Transverse colon (tissue), 4 donors: ENCODE measurements around the gene VPS4B. TPM values are rescaled to one million over a fixed set of nuclear protein-coding genes. Genes with fewer than 3 reads are reported as not detected.

Source experiments
- DNase-seq: peaks from one replicate; pipeline ENCODE4 v3.0.0-alpha.2; 2019
- H3K27ac ChIP-seq, 4 donors: fragments of 200-600 bp; sonication (generic); 2 replicates each; pipeline ENCODE4 v1.5.1; 2016 to 2018; ENCODE audit warnings: inconsistent platforms in 4 of 4
- H3K27me3 ChIP-seq: fragments of 200-600 bp; sonication (generic); 2 replicates; pipeline ENCODE4 v1.5.1; 2017; ENCODE audit warnings: inconsistent platforms
- H3K36me3 ChIP-seq, 4 donors: fragments of 200-600 bp; sonication (generic); 2 replicates each; pipeline ENCODE4 v1.5.1; 2017 to 2019; ENCODE audit warnings: inconsistent platforms in 4 of 4
- H3K4me1 ChIP-seq, 4 donors: fragments of 200-600 bp; sonication (generic); 2 replicates each; pipeline ENCODE4 v1.5.1; 2017 to 2020; ENCODE audit warnings: inconsistent platforms in 4 of 4
- H3K4me3 ChIP-seq, 4 donors: fragments of 200-600 bp; sonication (generic); 1 replicate in 1 of 4; 2 replicates in 3 of 4; pipeline versions ENCODE4 v1.5.1 to v1.6.1; 2017 to 2019; ENCODE audit warnings: inconsistent platforms in 4 of 4
- H3K9me3 ChIP-seq, 2 donors: fragments of 200-600 bp; sonication (generic); 2 replicates each; pipeline ENCODE4 v1.5.1; 2017 to 2019; ENCODE audit warnings: inconsistent platforms in 2 of 2
- EP300 ChIP-seq: sonication (generic); formaldehyde crosslinking; IDR thresholded peaks from one replicate; pipeline ENCODE4 v1.6.1; 2017; ENCODE audit warnings: antibody characterized with exemption, low read depth
- POLR2A ChIP-seq: fragments of 450-650 bp; IDR thresholded peaks from one replicate; pipeline ENCODE4 v1.6.1; 2016; ENCODE audit warnings: antibody characterized with exemption, mild to moderate bottlenecking, moderate library complexity
- POLR2AphosphoS5 ChIP-seq, 3 donors: sonication (generic); formaldehyde crosslinking; IDR thresholded peaks; one replicate each; pipeline ENCODE4 v1.6.1; 2016; ENCODE audit warnings: antibody characterized with exemption in 3 of 3
- WGBS, 2 donors: methylation state at CpG; one replicate each; pipeline ENCODE4 v1.1.5; 2018; ENCODE audit warnings: low coverage in 1 of 2; 5-methylcytosine and 5-hydroxymethylcytosine counted together
- in situ Hi-C, 4 donors: fragments of 200-750 bp; cut with MboI; loops; one replicate each; pipeline versions ENCODE4 v1.15.0 to v1.15.1; 2017; ENCODE audit warnings: low sequenced_read_pairs in 3 of 4, low pct_ligation_motif_present in 1 of 4, low pct_unique_long_range_greater_than_20kb in 1 of 4
- intact Hi-C: fragments of 100-400 bp; cut with DNase I; formaldehyde crosslinking; loops from one replicate; pipeline ENCODE4 v1.15.1; 2023; ENCODE audit warnings: low total_unique reads
- total RNA-seq, 4 donors: library from RNA; depleted of rRNA; stranded (reverse); fragments of >200 nt; gene quantifications; one replicate each; pipeline ENCODE4 v1.1.0, GENCODE V29; 2016
- TF ChIP-seq, protein P1 (sequence below), 5 experiments: fragments of 200-600 bp in 3 of 5; fragments of 450-650 bp in 2 of 5; sonication (generic) in 3 of 5; IDR thresholded peaks; 1 replicate in 2 of 5; 2 replicates in 3 of 5; pipeline ENCODE4 v1.5.1; 2016 to 2017; ENCODE audit warnings: antibody characterized with exemption in 5 of 5, inconsistent platforms in 3 of 5, mild to moderate bottlenecking in 2 of 5, moderate library complexity in 1 of 5

Gene VPS4B
- total RNA-seq, 4 donors from 2014 or later: 40.4 to 122 (median 63.3) TPM

DNA sequence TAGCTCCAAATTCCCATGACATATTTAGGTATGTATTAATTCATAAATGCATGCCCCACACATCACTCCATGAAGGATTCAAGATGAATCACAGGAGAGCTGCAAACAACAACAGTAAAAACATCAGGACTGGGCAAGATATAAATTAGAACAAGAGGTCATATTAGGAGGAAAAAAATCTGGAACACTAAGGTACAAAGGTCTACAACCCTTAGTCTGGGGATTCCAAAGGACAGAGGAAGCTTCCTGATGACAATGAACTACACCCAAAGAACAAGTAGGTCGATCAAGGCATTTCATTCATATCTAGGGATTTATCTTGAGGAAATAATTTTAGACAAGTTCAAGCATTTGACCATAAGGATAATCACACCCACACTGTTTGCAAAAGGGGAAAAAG, 14.5 kb downstream of the VPS4B start:
- no peak overlapping the region for H3K27ac ChIP-seq
- H3K4me1 ChIP-seq: peaks cover 0 to 43% (median 11%) of the 10 kb centered on the region in 4 donors
- in situ Hi-C loops: no loop called here
- DNase-seq: no peak
- WGBS, 2 donors: 36 to 56% methylated on average over 1 of the region's 1 CpG
- intact Hi-C loops: no loop called here
- H3K9me3 ChIP-seq: no peaks in the 10 kb centered on the region
- TF ChIP-seq POLR2A (no peak), POLR2AphosphoS5 (IDR thresholded peaks at IDR 0.05) (no peak), EP300 (no peak)
- TF ChIP-seq, protein P1, sequence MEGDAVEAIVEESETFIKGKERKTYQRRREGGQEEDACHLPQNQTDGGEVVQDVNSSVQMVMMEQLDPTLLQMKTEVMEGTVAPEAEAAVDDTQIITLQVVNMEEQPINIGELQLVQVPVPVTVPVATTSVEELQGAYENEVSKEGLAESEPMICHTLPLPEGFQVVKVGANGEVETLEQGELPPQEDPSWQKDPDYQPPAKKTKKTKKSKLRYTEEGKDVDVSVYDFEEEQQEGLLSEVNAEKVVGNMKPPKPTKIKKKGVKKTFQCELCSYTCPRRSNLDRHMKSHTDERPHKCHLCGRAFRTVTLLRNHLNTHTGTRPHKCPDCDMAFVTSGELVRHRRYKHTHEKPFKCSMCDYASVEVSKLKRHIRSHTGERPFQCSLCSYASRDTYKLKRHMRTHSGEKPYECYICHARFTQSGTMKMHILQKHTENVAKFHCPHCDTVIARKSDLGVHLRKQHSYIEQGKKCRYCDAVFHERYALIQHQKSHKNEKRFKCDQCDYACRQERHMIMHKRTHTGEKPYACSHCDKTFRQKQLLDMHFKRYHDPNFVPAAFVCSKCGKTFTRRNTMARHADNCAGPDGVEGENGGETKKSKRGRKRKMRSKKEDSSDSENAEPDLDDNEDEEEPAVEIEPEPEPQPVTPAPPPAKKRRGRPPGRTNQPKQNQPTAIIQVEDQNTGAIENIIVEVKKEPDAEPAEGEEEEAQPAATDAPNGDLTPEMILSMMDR (IDR thresholded peaks at IDR 0.05): no peak
- no peak overlapping the region for H3K4me3 ChIP-seq
- no peaks in the 10 kb centered on the region for H3K27me3 ChIP-seq
- H3K36me3 ChIP-seq: peaks cover 0 to 31% (median 10%) of the 10 kb centered on the region in 4 donors

DNA sequence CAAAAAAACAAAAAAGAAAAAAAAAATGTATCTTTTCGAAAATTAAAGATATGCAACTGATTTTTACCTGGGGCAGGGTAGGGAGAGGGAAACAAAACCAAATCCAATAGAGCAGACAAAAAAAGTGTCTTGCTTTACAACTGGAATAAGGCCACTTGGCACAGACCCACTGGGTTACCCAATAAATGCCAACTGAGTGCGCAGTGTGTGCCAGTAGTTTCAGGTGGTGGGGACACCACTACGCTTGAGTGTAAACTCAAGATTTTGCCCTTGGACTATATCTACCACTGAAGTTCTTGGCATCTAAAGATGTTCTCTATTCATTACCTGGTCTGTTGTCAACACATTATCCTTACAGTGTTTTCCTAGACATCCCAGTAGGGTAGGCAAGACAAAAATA, 16.3 kb downstream of the VPS4B start:
- Histone ChIP-seq H3K36me3 (peaks cover 0 to 43% (median 18%) of the 10 kb centered on the region in 4 donors), H3K27me3 (no peaks in the 10 kb centered on the region), H3K27ac (no peak overlapping the region), H3K9me3 (no peaks in the 10 kb centered on the region), H3K4me3 (no peak overlapping the region), H3K4me1 (peaks cover 0 to 29% (median 7%) of the 10 kb centered on the region in 4 donors)
- 82 to 91% methylated on average over 3 of the region's 3 CpGs for WGBS, 2 donors
- in situ Hi-C loops: no loop called here
- intact Hi-C loops: no loop called here
- no peak for TF ChIP-seq POLR2AphosphoS5 (IDR thresholded peaks at IDR 0.05)
- TF ChIP-seq EP300: no peak
- TF ChIP-seq, protein P1 (IDR thresholded peaks at IDR 0.05): no peak
- TF ChIP-seq POLR2A: no peak
- no peak for DNase-seq

DNA sequence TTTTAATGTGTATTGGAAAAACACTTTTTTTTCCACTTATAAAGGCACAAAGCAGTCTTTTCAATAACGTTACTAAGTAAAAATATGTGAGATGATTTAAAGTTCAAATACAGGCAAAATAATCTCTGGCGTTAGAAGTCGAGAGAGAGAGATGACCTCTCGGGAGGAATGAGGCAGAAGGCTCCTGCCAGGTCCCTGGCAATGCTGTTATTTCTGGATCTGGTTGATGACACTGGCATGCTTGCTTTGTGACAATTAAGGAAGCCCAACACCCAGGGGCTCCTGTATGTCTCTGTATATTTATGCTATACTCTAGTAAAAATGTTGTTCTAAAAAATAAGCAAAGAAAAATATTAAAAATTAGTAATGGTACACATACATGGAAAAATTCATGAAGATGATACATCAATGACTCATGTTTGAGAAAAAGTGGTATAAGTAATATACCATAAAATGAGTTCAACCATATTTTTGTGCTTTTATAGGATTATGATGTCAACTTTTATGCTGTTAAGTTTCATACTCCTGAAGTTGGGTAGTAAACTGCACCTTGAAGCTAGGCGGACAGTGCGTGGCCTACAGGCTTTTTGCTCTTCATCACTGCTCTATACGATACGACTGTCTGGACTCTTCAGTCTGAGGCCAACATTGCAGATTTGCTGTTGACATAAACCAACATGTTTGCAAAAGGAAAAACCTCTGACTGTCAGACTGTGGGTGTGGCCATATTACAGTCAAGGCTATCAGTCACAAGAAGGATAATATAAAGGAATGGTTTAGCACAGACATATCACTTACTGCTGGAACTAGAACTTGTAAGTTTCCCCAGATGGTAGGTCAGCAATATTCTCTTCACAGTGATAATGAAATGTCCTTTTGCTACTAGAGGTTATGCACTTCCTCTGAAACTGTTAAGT, 19.8 kb downstream of the VPS4B start:
- in situ Hi-C loops: no loop called here
- Histone ChIP-seq H3K4me3 (no peak overlapping the region), H3K36me3 (peaks cover 0 to 67% (median 29%) of the 10 kb centered on the region in 4 donors), H3K27ac (no peak overlapping the region), H3K27me3 (no peaks in the 10 kb centered on the region), H3K4me1 (peaks cover 0 to 8% (median 3%) of the 10 kb centered on the region in 4 donors), H3K9me3 (no peaks in the 10 kb centered on the region)
- no peak for TF ChIP-seq POLR2AphosphoS5 (IDR thresholded peaks at IDR 0.05)
- no peak for TF ChIP-seq POLR2A
- TF ChIP-seq EP300: no peak
- TF ChIP-seq, protein P1 (IDR thresholded peaks at IDR 0.05): no peak
- intact Hi-C loops: no loop called here
- WGBS, 2 donors: 70 to 88% methylated on average over 8 of the region's 8 CpGs
- no peak for DNase-seq

DNA sequence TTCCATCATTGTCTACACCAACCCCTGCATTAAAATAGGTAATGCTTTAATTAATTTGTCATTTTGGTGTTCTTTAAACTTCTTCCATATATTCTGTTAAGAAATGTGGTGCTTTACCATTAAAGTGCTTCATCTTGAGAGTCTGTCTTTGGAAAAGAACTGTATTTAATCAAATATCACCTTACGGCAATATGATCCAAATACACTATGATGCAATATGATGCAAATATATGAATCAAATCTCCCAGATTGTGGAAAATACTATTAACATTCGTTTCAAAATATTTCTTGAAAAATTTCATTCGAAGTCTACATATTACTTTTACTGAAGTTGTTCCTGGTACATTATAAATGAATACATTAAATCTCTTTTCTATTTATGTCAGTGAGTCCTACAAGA, 23.0 kb downstream of the VPS4B start:
- in situ Hi-C loops (no loop called here), intact Hi-C loops (no loop called here)
- peaks cover 0 to 85% (median 40%) of the 10 kb centered on the region in 4 donors for H3K36me3 ChIP-seq
- H3K9me3 ChIP-seq: no peaks in the 10 kb centered on the region
- no peak for TF ChIP-seq POLR2A
- TF ChIP-seq, protein P1 (IDR thresholded peaks at IDR 0.05): no peak
- no peak for TF ChIP-seq EP300
- no peak for TF ChIP-seq POLR2AphosphoS5 (IDR thresholded peaks at IDR 0.05)
- no peaks in the 10 kb centered on the region for H3K27me3 ChIP-seq
- no peak overlapping the region for H3K27ac ChIP-seq
- H3K4me3 ChIP-seq: no peak overlapping the region
- peaks cover 0 to 5% (median 0%) of the 10 kb centered on the region in 4 donors for H3K4me1 ChIP-seq
- 95 to 98% methylated on average over 3 of the region's 3 CpGs for WGBS, 2 donors
- no peak for DNase-seq
